Measurements from ENCODE around the gene ATP2A3.

DNA sequence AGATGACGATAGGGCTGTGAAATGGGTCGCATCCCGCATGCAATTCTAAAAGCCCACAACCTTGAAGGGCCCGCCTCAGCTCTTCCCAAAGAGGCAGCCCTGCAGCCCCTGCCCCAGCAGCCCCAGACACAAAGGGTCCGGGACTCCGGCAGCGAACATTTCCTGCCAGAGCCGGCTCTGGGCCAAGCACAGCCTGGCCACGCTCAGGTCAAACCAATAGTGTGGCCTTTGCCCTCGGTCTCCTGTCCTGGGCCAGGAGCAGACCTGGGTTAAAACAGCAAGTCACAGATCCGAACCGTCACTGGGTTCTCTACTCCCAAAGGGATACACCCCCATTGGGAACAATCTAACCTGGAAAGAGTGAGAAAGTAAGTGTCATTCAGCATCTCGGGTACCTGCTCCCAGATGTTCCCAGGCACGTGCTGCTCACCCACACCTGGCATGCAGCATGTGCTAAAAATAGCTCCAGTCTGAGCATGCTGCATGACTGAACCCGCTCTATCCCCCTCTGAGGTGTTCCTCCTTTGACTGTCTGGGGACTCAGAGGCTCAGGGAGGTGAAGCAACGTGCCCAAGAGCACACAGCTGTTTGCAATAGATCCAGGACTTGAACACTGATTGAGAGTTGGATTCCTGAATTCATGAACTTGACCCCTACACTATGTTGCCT is 22.2 kb upstream of the ATP2A3 start:
- TF ChIP-seq POLR2A (IDR thresholded peaks at IDR 0.05) (no peak), CTCF (IDR thresholded peaks at IDR 0.05) (no peak), POLR2AphosphoS5 (IDR thresholded peaks at IDR 0.05) (no peak), EP300 (IDR thresholded peaks at IDR 0.05; ENCODE audit: low read depth) (no peak)

All from transverse colon (tissue), 4 donors.